CD14-positive monocyte (primary cell): ENCODE results near the gene GFRA4. TPM values are rescaled to one million over a fixed set of nuclear protein-coding genes. Genes with fewer than 3 reads are reported as not detected.

ENCODE experiments used
- DNase-seq, 3 donors: peaks; one replicate each; pipeline ENCODE4 v3.0.0-alpha.2; 2011 to 2022
- H2AFZ ChIP-seq: 2 replicates; pipeline ENCODE4 v1.6.0; 2012; ENCODE audit warnings: mild to moderate bottlenecking, low read depth, low read length, inconsistent platforms; ENCODE audit not compliant: insufficient read depth, poor library complexity, severe bottlenecking
- H3K27ac ChIP-seq, 2 donors: 1 replicate in 1 of 2; 2 replicates in 1 of 2; pipeline ENCODE4 v1.5.1; 2012 to 2013; ENCODE audit warnings: low read length in 2 of 2, control low read depth in 1 of 2, inconsistent platforms in 1 of 2, low read depth in 1 of 2, mild to moderate bottlenecking in 1 of 2
- H3K27me3 ChIP-seq, 2 donors: one replicate each; pipeline versions ENCODE4 v1.6.0 to v1.6.1; 2011 to 2013; ENCODE audit warnings: low read length in 2 of 2; ENCODE audit not compliant: control insufficient read depth in 2 of 2, insufficient read depth in 2 of 2
- H3K36me3 ChIP-seq, 2 donors: replicated peaks in 1 of 2; 1 replicate in 1 of 2; 2 replicates in 1 of 2; pipeline versions ENCODE4 v1.5.1 to v1.6.1; 2012 to 2013; ENCODE audit warnings: low read length in 2 of 2, control low read depth in 1 of 2, inconsistent platforms in 1 of 2, mild to moderate bottlenecking in 1 of 2; ENCODE audit not compliant: insufficient read depth in 2 of 2, control insufficient read depth in 1 of 2
- H3K4me1 ChIP-seq, 2 donors: 1 replicate in 1 of 2; 2 replicates in 1 of 2; pipeline versions ENCODE4 v1.5.1 to v1.6.1; 2012 to 2013; ENCODE audit warnings: low read length in 2 of 2, control low read depth in 1 of 2, inconsistent platforms in 1 of 2, mild to moderate bottlenecking in 1 of 2, moderate library complexity in 1 of 2; ENCODE audit not compliant: insufficient read depth in 2 of 2, control insufficient read depth in 1 of 2
- H3K4me2 ChIP-seq: replicated peaks from 2 replicates; pipeline ENCODE3; 2012; ENCODE audit warnings: low read length, moderate library complexity, mild to moderate bottlenecking; ENCODE audit not compliant: poor library complexity, severe bottlenecking; ENCODE audit errors: extremely low read depth
- H3K4me3 ChIP-seq, 3 experiments: fragments of 200-600 bp in 1 of 3; sonication (generic) in 1 of 3; replicated peaks in 1 of 3; 1 replicate in 2 of 3; 2 replicates in 1 of 3; pipeline ENCODE4 v1.5.1; 2011 to 2013; ENCODE audit warnings: low read length in 3 of 3, mild to moderate bottlenecking in 3 of 3, control low read depth in 2 of 3, low read depth in 2 of 3, inconsistent platforms in 1 of 3, moderate library complexity in 1 of 3
- H3K79me2 ChIP-seq: 2 replicates; pipeline ENCODE4 v1.6.0; 2012; ENCODE audit warnings: mild to moderate bottlenecking, control low read depth, inconsistent platforms, low read length, moderate library complexity; ENCODE audit not compliant: insufficient read depth
- H3K9ac ChIP-seq: 2 replicates; pipeline ENCODE4 v1.6.0; 2017; ENCODE audit warnings: low read length, mild to moderate bottlenecking; ENCODE audit not compliant: insufficient read depth, poor library complexity, severe bottlenecking
- H3K9me3 ChIP-seq, 2 donors: replicated peaks in 1 of 2; 1 replicate in 1 of 2; 2 replicates in 1 of 2; pipeline versions ENCODE4 v1.5.1 to v1.6.1; 2012 to 2013; ENCODE audit warnings: low read length in 2 of 2, control low read depth in 1 of 2; ENCODE audit not compliant: control insufficient read depth in 1 of 2, insufficient read depth in 1 of 2
- H4K20me1 ChIP-seq: 2 replicates; pipeline ENCODE4 v1.6.0; 2012; ENCODE audit warnings: mild to moderate bottlenecking, low read length, control low read depth, moderate library complexity; ENCODE audit not compliant: insufficient read depth
- H3K27ac Mint-ChIP-seq, 7 donors: one replicate each; pipeline ENCODE4 v1.8.0; 2020; ENCODE audit warnings: mild to moderate bottlenecking in 7 of 7, mixed read lengths in 7 of 7, moderate library complexity in 6 of 7, inconsistent platforms in 2 of 7
- H3K27me3 Mint-ChIP-seq, 3 donors: one replicate each; pipeline ENCODE4 v1.8.0; 2021 to 2022; ENCODE audit warnings: low read depth in 3 of 3, mild to moderate bottlenecking in 3 of 3, mixed read lengths in 3 of 3, moderate library complexity in 3 of 3, inconsistent platforms in 1 of 3
- H3K36me3 Mint-ChIP-seq, 2 donors: one replicate each; pipeline ENCODE4 v1.8.0; 2020; ENCODE audit warnings: mixed read lengths in 2 of 2, inconsistent platforms in 1 of 2, mild to moderate bottlenecking in 1 of 2
- H3K4me1 Mint-ChIP-seq: one replicate; pipeline ENCODE4 v1.8.0; 2020; ENCODE audit warnings: mild to moderate bottlenecking, mixed read lengths
- H3K4me3 Mint-ChIP-seq, 2 donors: one replicate each; pipeline ENCODE4 v1.8.0; 2020; ENCODE audit warnings: mild to moderate bottlenecking in 2 of 2, mixed read lengths in 2 of 2, moderate library complexity in 1 of 2
- H3K9me3 Mint-ChIP-seq, 7 donors: one replicate each; pipeline ENCODE4 v1.8.0; 2020 to 2022; ENCODE audit warnings: mixed read lengths in 7 of 7, mild to moderate bottlenecking in 6 of 7, moderate library complexity in 6 of 7, inconsistent platforms in 2 of 7
- WGBS: methylation state at CpG from one replicate; pipeline ENCODE4 v1.1.5; 2013; ENCODE audit warnings: missing lambda C conversion rate; ENCODE audit not compliant: insufficient coverage; 5-methylcytosine and 5-hydroxymethylcytosine counted together
- intact Hi-C, 2 donors: fragments of 100-400 bp; cut with micrococcal nuclease; formaldehyde crosslinking; loops; one replicate each; pipeline versions ENCODE4 v1.15.0 to v1.15.1; 2023
- polyA plus RNA-seq, 3 donors: library from polyadenylated mRNA; depleted of rRNA in 1 of 3; unstranded in 2 of 3; stranded (reverse) in 1 of 3; fragments of 300-500 nt in 2 of 3; fragments of >200 nt in 1 of 3; fragmentation: Illumina TruSeq in 2 of 3; gene quantifications; 1 replicate in 2 of 3; 2 replicates in 1 of 3; pipeline ENCODE4 v1.2.3, GENCODE V29; 2012 to 2021
- TF ChIP-seq, protein P1 (sequence below): fragments of 200-600 bp; IDR thresholded peaks from one replicate; pipeline ENCODE4 v1.8.0; 2022; ENCODE audit warnings: antibody characterized with exemption, mild to moderate bottlenecking

The GFRA4 gene
- polyA plus RNA-seq, 3 donors: not detected

DNA sequence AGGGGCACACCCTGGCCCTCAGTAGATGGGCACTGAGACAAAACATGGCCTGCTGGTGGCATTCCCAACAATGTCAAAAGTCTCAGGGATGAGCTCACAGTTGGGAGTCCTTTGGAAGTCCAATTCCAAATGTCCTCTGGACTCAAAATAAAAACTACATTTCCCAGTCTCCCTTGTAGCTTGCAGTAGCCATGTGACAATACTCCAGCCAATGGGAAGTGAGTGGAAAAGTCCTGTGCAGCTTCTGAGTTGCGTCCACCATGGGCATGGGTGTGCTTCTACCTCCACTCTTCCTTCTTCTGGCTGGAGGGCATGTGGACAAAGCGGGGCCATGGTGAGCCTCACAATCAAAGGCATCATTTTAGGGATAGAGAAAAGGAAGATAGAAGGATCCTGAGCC lies 24.5 kb upstream of the GFRA4 start:
- H3K27me3 Mint-ChIP-seq: peaks cover 24 to 39% (median 26%) of the 10 kb centered on the region in 3 donors
- WGBS: no CpG with 5 or more reads among the region's 2 CpGs
- H3K4me3 ChIP-seq: no peak overlapping the region
- H3K4me1 ChIP-seq: no peaks in the 10 kb centered on the region
- H3K79me2 ChIP-seq: no peaks in the 10 kb centered on the region
- no peak overlapping the region for H3K4me3 Mint-ChIP-seq
- H3K4me1 Mint-ChIP-seq: peaks cover 4% of the 10 kb centered on the region
- no peaks in the 10 kb centered on the region for H3K9me3 ChIP-seq
- H3K36me3 Mint-ChIP-seq: no peaks in the 10 kb centered on the region
- H3K9ac ChIP-seq: no peak overlapping the region
- H3K27ac Mint-ChIP-seq: no peak overlapping the region
- H2AFZ ChIP-seq: no peak overlapping the region
- peaks cover 0 to 6% (median 2%) of the 10 kb centered on the region in 7 donors for H3K9me3 Mint-ChIP-seq
- no peak for DNase-seq
- no peak overlapping the region for H3K27ac ChIP-seq
- no peaks in the 10 kb centered on the region for H4K20me1 ChIP-seq
- TF ChIP-seq, protein P1, sequence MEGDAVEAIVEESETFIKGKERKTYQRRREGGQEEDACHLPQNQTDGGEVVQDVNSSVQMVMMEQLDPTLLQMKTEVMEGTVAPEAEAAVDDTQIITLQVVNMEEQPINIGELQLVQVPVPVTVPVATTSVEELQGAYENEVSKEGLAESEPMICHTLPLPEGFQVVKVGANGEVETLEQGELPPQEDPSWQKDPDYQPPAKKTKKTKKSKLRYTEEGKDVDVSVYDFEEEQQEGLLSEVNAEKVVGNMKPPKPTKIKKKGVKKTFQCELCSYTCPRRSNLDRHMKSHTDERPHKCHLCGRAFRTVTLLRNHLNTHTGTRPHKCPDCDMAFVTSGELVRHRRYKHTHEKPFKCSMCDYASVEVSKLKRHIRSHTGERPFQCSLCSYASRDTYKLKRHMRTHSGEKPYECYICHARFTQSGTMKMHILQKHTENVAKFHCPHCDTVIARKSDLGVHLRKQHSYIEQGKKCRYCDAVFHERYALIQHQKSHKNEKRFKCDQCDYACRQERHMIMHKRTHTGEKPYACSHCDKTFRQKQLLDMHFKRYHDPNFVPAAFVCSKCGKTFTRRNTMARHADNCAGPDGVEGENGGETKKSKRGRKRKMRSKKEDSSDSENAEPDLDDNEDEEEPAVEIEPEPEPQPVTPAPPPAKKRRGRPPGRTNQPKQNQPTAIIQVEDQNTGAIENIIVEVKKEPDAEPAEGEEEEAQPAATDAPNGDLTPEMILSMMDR: no peak
- intact Hi-C loops: no loop called here
- H3K27me3 ChIP-seq: peaks cover 2 to 27% of the 10 kb centered on the region in 2 donors
- H3K36me3 ChIP-seq: no peaks in the 10 kb centered on the region
- H3K4me2 ChIP-seq: no peak overlapping the region

DNA sequence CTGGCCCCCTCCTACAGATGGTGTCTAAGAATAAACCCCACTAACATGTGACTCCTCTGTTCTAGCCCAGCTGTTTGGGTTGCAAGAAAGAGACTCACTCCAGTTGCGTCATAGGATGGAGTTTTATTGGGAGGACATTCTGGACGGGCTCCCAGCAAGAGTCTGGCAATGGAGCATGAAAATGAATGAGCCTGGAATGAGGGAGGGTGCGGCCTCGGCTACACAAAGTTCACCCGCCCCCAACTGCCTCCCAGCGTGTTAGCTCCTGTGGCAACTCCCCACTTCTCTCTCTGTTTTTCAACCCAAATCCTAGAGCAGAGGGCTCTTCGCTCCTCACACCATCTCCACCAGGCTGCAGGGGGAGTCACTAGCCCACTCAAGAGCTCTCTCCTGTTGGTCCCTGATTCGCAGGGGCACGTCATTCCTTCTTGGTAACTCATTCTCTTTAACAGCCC lies 23.7 kb upstream of the GFRA4 start:
- Histone ChIP-seq H3K4me1 (peaks cover 3 to 5% of the 10 kb centered on the region in 2 donors), H3K27ac (no peak overlapping the region), H3K79me2 (no peaks in the 10 kb centered on the region), H3K4me2 (no peak overlapping the region), H3K36me3 (no peaks in the 10 kb centered on the region), H4K20me1 (no peaks in the 10 kb centered on the region), H3K9ac (no peak overlapping the region), H3K27me3 (peaks cover 7 to 34% of the 10 kb centered on the region in 2 donors), H3K9me3 (no peaks in the 10 kb centered on the region), H2AFZ (no peak overlapping the region), H3K4me3 (no peak overlapping the region)
- peaks cover 0 to 6% (median 2%) of the 10 kb centered on the region in 7 donors for H3K9me3 Mint-ChIP-seq
- WGBS: 79% methylated on average over 4 of the region's 9 CpGs
- H3K4me1 Mint-ChIP-seq: peaks cover 7% of the 10 kb centered on the region
- H3K4me3 Mint-ChIP-seq: no peak overlapping the region
- TF ChIP-seq, protein P1: no peak
- no peak for DNase-seq
- H3K36me3 Mint-ChIP-seq: no peaks in the 10 kb centered on the region
- H3K27me3 Mint-ChIP-seq: peaks cover 30 to 46% (median 31%) of the 10 kb centered on the region in 3 donors
- intact Hi-C loops: no loop called here
- peak overlapping the region in 1 of 7 donors; percentile 22 for H3K27ac Mint-ChIP-seq
